ENCODE results near the gene SH3PXD2A.

Gene SH3PXD2A

DNA sequence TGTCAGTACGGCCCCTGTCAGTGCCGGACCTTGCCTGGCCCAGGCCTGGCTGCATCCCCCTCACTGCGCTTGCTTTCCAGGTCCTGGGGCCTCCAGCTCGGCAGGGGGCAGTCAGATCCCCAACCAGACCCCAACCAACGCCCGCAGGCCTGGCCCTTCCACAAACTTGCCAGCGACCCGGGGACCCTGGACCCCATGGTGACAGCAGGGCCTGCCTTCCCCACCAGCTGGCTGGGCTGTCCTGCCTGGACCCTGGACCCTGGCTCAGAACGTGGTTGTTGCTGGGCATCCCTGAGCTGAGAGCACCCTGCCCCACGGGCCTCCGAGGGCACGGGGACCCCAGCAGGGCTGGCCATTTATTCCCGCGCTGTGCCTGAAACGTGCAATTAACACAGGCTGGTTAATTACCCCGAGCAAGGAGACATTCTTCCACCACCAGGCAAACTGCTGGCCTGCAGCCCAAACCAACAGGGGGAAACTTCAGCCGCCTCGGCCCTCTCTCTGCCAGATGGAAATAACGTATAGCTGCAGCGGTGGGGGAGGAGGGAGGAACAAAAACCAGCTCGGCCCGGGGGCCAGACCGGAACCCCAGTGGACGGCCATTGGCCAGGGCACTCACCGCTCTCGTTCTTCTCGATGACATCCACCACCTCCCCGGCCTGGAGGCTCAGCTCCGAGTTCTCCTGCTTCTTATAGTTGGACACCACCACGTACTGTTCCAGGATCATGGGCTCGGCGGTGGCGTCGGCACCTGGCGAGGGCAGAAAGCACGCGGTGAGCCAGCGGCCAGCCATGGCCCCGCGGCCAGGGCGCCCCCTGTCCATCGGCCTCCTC lies 194.8 kb downstream of the SH3PXD2A start:
- DNase-seq = peak; percentile 85

DNA sequence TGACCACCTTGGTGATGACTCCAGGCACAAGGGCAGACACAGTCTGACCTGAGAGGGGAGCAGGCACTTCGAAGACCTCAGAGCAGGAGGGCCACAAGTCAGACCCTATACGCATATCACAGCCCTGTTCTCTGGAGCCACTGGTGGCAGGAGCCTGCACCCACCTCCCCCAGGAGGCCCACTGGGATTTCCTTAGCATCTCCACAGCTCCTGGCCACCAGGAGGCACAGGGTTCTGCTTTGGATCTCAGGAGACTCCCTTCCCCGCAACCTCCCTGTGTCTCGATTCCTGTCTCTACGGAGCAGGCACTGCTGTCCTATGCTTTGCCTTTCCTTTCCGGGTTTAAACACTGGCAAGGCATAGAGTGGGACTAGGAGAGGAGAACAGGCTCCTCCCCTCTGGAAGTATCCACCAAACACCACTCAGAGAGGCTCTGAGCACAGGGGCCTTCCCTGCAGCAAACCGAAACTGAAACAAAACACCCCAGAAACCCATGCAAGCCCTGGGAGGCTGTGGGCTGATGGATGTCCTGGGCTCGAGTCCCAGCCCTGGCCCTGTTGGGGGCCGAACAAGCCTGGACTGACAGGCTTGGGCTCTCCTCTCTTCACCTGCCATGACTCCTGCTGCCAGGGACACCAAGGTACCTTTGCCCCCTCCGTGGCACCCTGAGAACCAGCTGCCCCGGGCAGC lies 195.6 kb downstream of the SH3PXD2A start:
- peak; percentile 75 for DNase-seq

DNA sequence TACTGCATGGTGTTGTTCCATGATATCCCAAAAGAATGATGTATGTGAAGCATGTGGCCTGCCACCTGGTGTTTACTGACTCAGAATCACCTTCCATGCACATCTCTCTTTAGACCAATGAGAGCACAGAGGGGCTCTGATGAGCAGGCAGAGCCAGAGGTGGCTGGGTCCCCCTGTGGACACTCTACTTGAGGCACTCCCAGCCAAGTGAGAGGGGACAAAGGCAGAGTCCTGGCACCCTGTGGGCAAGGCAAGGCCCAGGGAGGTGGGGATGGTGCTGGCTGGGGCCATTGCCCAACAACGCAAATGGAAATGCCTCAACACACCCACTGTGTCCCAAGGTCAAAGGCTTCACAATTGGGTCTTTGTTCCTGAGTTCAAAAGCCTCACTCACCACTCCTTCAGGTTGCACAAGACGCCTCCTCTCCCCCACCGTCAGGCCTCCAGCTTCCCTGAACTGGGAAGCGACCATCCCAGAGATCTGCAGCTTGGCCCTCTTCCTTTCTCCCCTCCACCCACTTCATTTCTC lies 197.3 kb downstream of the SH3PXD2A start:
- no peak for DNase-seq

DNA sequence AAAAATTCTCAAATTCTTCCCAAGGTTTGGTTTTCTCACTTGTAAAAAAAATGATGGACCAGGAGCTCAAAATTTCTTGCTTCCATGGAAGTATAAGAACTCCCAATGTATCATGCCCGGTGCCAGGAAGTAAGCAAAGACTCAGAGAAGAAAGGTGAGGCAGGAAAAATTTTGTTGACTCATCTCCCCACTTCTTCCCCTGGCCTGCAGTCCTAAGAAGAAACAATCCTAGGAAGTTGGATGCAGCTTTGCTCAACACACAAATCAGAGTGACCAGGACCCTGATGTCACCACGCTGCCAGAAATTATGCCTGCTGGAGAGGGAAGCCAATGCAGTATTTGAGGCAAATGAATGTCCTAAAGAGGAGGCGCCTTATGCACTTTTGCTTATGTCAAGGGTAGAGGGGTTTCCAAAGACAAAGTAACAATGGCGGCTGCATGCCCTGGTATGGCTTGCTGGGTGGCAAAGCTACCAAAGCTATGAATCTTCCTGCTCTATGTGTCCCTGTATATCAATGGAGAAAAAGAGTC lies 198.2 kb downstream of the SH3PXD2A start:
- no peak for DNase-seq

DNA sequence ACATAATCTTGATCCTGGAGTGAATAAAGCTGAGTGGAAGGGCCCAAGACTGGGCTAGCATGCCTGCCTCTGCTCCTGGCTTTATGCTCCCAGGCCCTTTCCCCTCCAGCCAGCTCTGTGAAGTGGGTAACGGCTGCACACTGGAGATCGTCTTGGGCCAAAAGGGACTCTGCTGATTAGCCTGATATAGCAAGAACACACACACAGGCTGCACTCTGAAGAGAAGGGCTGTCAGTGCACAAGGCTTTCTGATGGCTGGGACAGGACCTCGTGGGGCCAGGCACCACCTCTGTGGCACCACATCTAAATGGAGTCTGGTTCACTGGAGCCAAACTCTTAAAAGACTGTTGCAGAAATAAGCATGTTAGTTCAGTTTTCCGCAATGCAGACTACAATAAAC lies 200.5 kb downstream of the SH3PXD2A start:
- DNase-seq = no peak

DNA sequence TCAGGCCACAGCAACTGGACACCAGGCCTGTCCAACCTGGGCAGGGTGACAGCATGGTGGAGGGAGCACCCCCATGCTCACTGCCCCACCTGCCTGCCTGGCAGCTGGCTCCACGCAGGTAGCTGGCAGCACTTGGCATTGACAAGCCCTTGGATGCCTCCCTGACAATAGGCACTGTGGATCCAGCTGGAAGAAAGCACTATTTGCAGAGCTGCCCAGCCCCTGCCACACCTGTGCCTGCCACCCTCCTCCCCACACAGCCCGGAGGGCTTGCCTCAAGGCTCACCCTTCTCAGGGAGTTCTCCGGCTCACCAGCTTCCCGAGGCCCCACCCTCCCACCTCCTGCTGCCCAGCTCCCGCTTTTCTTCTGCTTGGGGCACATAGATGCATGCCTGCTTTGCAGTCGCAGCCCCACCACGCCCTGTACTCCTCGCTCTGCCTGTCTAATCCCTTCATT lies 201.8 kb downstream of the SH3PXD2A start:
- no peak for DNase-seq

DNA sequence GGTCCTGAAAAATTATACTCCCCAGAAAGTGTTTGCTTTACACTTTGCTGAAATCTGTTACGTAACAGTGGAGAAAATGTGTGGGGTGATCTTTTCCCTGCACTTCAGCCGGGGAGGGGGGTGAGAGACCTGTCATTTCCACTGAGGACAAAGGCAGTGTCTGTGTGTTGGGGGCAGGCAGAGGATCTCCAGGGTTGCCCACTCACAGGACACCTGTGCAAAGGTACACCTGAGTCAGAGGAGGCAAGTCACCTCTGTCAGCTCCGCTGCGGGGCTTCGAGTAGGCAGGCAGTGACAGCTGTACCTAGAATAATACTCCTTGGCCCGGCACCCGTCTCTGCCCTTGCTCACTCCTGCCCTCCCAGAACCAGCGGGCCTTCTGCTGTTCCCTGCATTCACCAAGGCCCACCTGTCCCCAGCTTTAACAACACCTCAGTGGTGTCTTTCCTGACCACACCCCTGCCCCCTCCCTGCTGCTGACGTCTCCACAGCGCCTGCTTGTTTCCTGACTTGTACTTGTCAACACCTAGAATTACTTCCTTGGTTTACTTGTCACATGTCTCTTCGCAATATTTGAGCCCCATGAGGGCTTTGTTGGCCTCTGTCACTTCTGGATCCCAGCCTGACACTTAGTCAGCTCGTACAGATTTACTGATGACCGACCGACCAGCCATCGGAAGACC lies 202.6 kb downstream of the SH3PXD2A start:
- DNase-seq = no peak

DNA sequence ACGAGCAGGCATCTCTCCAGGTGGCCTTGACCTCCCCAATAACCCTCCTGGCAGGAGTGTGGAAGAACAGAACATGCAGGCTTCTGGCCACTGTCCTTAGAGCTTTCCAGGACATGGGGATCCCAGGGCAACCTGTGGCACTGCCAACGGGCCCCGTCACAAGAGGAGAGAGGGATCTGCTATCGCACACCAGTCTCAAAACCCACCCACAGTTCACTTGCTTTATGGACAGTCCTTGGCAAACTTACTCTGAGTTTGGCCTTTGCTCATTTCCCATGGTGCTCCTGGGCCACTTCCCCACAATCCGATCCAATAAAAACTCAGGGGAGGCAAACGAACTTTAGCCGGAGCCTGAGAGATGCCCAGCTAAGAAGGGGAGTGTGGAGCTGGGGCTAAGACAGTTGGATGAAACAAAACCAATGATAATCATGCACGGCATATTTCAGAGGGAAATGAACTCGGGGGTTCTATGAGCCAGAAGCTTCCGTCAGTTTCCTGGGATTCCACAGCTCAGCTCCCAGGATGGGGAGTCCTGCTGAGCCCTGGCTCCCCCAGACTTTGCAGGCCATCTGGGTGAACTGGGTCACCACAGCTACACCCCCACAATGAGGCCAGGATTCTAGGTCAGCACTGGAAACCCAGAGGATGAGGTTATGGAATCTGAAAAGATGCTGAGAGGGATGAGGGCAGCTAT lies 203.4 kb downstream of the SH3PXD2A start:
- DNase-seq = no peak

DNA sequence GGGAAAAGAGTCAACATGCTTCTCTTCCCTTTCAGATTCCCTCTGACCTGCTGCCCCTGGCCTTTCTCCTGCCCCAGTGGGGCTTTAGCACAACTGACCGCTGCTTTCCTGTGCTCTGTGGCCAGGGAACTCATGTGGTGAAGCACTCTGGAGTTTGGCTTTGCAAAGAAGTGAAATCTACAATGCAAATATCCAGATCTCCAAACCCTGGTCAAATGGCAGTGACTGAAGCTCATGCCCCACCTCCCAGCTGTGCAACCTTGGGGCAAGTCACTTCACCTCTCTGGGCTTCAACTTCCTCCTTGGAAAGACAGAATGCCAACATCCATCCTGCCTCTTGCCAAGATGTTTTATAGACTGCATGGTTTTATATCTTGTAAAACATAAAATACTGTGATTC lies 204.0 kb downstream of the SH3PXD2A start:
- no peak for DNase-seq

DNA sequence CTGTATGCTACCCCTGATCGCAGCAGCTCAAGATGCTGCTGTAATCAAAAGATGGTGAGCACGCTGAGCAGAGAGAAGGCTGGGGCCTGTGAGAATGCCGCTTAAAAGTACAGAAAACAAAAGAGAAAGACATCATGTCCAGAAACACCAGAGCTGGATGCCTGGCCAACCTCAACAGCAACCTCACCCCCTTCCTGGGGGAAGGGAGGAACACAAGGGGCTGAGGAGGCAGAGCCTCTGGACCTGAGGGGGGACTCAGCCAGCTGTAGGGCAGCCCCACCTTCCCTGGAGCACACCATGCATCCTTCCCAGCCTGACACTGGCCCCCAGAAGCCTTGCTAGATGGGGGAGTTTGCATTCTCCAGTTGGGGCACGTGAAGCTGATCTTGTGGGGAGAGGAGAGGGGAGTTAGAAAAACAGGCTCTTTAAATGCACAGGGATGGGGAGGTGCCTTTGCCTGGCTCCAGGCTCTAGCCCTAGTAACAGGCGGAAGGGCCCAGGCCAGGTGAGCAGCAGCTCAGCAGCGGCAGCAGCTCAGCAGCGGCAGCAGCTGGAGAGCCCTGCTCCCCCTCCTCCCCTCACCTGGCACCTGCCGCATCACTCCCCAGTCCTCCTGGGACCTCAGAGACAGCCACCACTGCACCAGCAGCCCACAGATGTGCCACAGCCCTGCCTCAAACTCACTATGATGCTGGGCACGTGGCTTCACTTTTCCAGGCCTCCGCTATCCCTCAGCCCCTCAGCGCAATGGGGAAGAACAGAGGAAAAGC lies 205.5 kb downstream of the SH3PXD2A start:
- no peak for DNase-seq

DNA sequence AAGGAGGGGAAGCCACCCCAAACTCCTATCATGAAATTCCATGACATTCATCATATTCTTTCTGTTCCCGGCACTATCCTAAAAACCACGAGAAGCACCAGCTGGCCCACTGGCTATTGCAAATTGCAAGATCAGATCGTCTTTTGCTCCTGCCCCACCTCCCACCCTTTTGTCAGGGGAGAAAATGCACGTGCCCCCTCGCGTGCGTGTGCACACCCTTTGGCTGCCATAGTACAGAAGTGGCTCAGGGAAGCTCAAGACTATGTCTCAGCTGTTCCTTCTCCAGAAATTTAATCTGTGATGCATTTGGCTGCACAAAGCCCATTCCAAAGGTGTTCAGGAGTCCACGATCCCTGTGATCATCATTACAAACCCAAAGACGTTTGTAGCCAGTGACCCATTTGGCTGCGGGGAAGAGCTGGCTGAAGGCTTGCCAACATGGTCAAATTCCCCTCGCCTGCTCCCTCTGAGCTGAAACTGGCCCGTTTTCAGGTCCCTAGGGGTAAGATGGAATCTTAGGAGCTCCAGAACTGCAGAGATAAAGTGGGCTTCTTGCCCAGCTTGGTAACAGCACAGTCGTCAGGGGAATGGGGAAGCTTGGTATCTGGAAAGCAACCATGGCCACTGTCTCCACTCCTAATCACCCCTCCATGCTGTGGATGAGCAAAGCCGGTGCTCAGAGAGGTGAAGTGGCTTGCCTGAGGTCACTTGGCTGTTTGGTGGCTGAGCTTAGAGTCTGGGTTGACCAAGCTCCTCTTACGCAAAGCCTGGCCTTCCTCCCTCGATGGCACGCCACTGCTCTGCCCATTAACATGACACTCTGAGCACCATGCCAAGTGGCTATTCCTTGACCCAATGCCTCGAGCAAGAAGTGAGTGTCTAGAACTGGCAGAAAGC lies 206.5 kb downstream of the SH3PXD2A start:
- no peak for DNase-seq

DNA sequence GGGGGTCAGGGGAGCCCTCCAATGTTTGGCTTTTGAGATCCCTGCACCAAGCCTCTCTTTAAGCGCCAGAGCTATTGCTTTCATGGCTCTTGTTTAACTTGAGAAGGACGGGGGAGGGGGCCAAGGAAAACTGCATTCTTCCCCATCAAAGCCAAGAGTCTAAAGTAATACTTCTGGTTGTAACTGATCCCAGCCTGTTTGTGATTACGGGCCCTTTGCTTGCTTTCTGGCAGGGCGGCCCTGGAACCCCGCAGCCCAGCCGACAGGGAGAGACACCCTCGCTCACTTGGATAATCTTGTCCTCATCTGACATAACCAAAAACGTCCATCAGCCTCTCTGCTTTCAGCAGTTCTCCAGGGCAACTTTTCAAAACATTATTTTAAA lies 207.1 kb downstream of the SH3PXD2A start:
- peak; percentile 61 for DNase-seq

DNA sequence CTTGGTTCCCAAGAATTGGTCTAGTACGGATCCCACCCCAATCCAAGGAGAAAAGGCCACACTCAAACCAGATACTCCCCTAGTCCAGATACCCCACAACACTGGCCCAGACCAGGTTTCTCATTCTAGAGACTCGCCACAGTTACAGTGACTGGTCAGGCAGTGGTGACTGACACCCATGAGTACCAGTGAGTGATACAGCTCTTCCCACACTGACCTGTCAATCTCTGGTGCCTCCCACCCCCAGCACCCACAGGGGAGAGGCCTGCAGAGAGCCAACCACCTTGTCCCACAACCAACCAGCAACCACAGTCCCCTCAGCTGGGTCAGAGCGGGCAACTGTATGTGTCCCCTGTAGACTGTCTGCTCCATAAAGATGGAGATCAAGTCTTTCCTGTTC lies 209.1 kb downstream of the SH3PXD2A start:
- DNase-seq = no peak

DNA sequence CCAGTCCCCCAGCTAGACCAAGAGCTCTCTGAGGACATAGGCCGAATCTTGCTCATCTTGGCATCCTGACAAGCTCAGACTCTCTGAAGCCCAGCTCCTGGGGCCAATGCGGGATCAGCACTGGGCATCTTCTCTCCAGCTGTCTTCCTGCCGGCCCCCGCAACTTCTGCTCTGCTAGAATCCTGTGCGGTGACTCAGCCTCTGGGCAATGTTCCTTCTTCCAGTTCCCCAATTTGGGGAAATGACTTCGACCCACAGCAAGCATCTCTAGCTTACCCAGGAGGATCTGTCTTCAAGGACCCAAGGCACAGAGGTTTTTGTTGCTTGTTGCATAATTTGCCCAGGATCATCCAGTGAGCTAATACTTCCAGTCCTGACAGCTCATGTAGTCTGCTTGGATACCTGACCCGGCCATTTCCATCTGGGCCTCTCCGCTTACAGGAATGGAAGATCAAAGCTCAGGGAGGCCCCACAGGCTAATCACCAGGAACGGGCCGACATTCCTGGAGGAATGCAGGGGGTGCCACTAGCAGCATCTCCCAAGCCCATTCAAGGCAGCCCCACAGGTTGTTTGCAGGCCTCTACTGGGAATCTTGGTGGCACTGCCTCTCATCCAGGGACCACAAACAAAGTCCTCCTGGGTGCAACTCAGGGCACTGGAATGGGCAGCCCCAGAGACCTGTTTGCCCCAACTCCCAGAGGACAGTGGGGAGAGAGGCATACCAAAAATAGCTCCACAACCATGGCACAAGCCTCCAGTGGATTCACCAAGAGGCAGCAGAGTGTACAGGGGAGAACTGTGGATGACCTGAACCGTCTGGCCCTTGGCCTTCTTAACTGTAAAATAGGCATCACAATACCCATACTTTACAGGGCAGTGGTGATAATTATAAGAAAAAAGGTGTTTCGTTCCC lies 210.0 kb downstream of the SH3PXD2A start:
- no peak for DNase-seq

DNA sequence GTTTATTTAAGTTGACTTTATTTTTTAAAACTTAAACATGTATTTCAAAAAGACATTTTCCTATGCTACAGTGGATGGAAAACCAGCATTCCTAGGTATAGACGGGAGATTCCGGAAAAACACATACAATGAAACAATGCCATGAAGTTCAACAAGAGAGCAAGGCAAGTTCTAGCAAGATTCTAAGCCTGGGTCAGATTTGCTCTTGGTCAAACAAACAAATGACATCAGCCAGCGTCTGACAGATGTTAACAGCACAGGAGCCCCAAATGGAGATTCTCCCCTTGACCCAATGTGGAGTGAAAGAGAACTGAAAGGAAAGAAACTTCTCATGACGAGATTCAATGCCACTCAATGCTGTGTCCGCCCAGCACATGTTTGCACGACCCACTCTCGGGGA lies 212.0 kb downstream of the SH3PXD2A start:
- DNase-seq = no peak

DNA sequence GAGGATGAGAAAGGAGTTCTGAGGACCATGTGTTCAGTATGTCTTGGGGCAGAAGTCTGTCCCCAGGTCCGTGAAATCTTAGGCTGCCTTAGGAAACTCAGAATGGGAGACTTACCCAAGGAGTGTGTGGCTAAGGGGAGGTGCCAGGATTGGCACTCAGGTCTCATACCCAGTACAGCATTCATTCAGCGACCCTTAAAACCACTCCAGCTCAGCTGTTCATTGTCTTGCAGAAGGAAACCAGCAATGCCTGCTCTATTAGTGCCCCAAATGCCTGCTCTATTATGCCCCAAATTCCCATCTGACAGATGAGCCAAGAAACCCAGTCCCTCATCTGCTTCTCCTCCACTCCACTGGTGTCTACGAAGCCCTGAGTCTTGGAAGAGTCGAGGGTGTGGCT lies 214.1 kb downstream of the SH3PXD2A start:
- no peak for DNase-seq

DNA sequence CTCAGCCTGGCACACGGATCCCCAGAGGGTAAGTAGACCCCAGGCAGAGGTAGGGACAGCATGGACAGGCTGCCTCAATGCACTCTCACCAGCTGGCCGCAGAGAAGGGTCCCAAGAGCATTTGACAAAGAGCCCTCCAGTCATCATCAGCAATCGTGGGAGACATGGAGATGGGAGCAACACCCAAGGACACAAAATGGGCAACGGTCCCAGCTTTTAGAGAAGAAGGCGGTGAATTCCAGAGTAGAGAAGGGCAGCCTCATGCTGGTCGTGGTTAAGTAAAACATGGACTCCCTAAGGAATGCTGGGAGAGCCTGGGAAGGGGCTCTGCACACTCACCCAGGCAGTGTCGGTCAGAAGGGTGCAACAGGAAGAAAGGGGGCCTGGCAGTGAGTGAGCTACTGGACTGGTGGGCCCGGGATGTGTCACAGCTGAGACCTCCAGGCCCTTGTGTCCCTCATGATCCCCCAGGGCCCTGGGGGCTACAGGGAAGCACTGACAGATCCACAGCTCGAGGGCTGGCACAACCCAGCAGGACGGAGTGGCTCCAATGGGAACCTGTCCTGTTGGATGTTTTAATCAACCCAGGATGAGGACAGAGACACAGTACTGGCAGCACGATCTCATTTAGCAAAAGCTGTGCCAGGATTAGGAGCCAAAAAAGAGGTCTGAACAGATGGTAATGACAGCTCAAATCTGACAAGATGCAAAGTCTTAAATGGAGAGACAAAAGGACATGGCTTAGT lies 214.8 kb downstream of the SH3PXD2A start:
- no peak for DNase-seq

DNA sequence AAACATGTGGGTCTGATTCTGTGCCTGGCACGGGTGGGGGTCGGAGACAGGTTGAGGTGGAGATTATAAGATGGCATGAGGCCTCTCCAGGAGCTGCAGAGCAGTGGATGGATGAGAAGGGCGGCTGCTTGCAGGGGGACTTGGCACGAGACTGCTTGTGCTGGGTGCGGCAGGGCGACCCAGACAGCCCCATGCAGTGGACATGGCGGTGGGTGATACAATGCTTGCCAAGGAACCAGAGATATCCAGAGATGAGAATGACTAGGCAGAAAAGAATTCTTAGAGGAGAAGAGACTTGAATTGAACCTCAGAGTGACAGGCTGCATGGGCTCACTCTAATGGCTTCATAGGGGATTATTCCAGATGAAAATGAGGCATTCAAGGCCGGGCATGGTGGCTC lies 216.4 kb downstream of the SH3PXD2A start:
- no peak for DNase-seq

Data from left hindlimb (tissue), 1 donor.